Esophagus squamous epithelium (tissue), 5 donors: ENCODE results near the gene SSC4D. TPM values are rescaled to one million over a fixed set of nuclear protein-coding genes. Genes with fewer than 3 reads are reported as not detected.

Experiments
- DNase-seq: peaks from one replicate; lab custom pipeline; 2025; lab: John Stamatoyannopoulos, UW
- H3K27ac ChIP-seq, 4 donors: fragments of 200-600 bp; sonication (generic); one replicate each; pipeline ENCODE4 v1.5.1; 2016 to 2019; ENCODE audit warnings: mild to moderate bottlenecking in 1 of 4
- H3K27me3 ChIP-seq, 4 donors: fragments of 200-600 bp; sonication (generic); 1 replicate in 3 of 4; 2 replicates in 1 of 4; pipeline versions ENCODE4 v1.5.1 to v1.6.0; 2017 to 2021; ENCODE audit warnings: antibody characterized with exemption in 1 of 4
- H3K36me3 ChIP-seq, 3 donors: fragments of 200-600 bp; sonication (generic); one replicate each; pipeline ENCODE4 v1.5.1; 2016 to 2019
- H3K4me1 ChIP-seq, 3 donors: fragments of 200-600 bp; sonication (generic); one replicate each; pipeline ENCODE4 v1.5.1; 2017 to 2019
- H3K4me3 ChIP-seq, 4 donors: fragments of 200-600 bp; sonication (generic); 1 replicate in 3 of 4; 2 replicates in 1 of 4; pipeline ENCODE4 v1.5.1; 2016 to 2019; ENCODE audit warnings: mild to moderate bottlenecking in 2 of 4, moderate library complexity in 1 of 4
- H3K9me3 ChIP-seq, 3 donors: fragments of 200-600 bp; sonication (generic); one replicate each; pipeline ENCODE4 v1.5.1; 2016 to 2019
- POLR2A ChIP-seq, 4 donors: fragments of 450-650 bp; IDR thresholded peaks; one replicate each; pipeline ENCODE4 v1.6.1; 2017; ENCODE audit warnings: antibody characterized with exemption in 4 of 4, mild to moderate bottlenecking in 4 of 4, moderate library complexity in 3 of 4
- WGBS, 2 donors: methylation state at CpG; one replicate each; pipeline ENCODE4 v1.1.5; 2018; 5-methylcytosine and 5-hydroxymethylcytosine counted together
- intact Hi-C: fragments of 100-400 bp; cut with DNase I; formaldehyde crosslinking; loops from one replicate; pipeline ENCODE4 v1.15.0; 2022
- total RNA-seq, 4 donors: library from RNA; depleted of rRNA; stranded (reverse); fragments of >200 nt; gene quantifications; one replicate each; pipeline ENCODE4 v1.1.0, GENCODE V29; 2016
- TF ChIP-seq, protein P1 (sequence below), 6 experiments: fragments of 450-650 bp in 4 of 6; fragments of 200-600 bp in 2 of 6; sonication (generic) in 2 of 6; IDR thresholded peaks; one replicate each; pipeline ENCODE4 v1.5.1; 2016 to 2019; ENCODE audit warnings: antibody characterized with exemption in 6 of 6, mild to moderate bottlenecking in 4 of 6, moderate library complexity in 4 of 6
- donor health status: DM: yes; HTN: yes; CAD: no.

Gene SSC4D
- total RNA-seq, 4 donors from 2014 or later, result 0.48 TPM; not detected in 3

GRCh38 chr7:76353744-76354143, 55.8 kb downstream of the SSC4D start:
- 84 to 91% methylated on average over 4 to 5 of the region's 5 CpGs for WGBS, 2 donors
- no peak overlapping the region for H3K4me3 ChIP-seq
- no peak overlapping the region for H3K27ac ChIP-seq
- no peaks in the 10 kb centered on the region for H3K9me3 ChIP-seq
- no peaks in the 10 kb centered on the region for H3K27me3 ChIP-seq
- intact Hi-C loops, result loop anchor here (10.0 kb wide), 1 partner anchor 49 kb away; the partner anchor contains the start of gene HSPB1
- H3K36me3 ChIP-seq, result peaks cover 0 to 44% (median 0%) of the 10 kb centered on the region in 3 donors
- TF ChIP-seq POLR2A (IDR thresholded peaks at IDR 0.05), result no peak
- TF ChIP-seq, protein P1, sequence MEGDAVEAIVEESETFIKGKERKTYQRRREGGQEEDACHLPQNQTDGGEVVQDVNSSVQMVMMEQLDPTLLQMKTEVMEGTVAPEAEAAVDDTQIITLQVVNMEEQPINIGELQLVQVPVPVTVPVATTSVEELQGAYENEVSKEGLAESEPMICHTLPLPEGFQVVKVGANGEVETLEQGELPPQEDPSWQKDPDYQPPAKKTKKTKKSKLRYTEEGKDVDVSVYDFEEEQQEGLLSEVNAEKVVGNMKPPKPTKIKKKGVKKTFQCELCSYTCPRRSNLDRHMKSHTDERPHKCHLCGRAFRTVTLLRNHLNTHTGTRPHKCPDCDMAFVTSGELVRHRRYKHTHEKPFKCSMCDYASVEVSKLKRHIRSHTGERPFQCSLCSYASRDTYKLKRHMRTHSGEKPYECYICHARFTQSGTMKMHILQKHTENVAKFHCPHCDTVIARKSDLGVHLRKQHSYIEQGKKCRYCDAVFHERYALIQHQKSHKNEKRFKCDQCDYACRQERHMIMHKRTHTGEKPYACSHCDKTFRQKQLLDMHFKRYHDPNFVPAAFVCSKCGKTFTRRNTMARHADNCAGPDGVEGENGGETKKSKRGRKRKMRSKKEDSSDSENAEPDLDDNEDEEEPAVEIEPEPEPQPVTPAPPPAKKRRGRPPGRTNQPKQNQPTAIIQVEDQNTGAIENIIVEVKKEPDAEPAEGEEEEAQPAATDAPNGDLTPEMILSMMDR (IDR thresholded peaks at IDR 0.05), result no peak
- peaks cover 0 to 79% (median 40%) of the 10 kb centered on the region in 3 donors for H3K4me1 ChIP-seq
- no peak for DNase-seq

DNA sequence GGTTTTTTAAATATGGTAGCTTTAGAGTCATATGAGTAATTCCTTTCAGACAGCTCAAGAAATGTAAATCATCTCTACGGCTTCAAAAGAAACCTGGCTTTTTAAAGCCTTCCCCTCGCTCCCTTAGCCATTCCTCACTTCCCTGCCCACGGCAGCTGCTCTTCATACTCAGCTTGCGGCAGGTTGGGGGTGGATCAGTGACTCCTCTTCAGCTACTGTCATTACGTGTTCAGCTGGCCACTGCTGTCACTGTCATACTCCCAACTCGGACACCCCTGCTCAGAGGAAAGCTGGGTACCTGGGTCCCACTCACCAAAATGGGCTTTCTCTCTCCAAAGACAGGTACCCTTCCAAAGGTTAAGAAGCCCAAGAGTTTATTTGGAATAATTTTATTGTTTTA, 57.3 kb downstream of the SSC4D start:
- no peak for DNase-seq
- no peak overlapping the region for H3K27ac ChIP-seq
- intact Hi-C loops, result loop anchor here (10.0 kb wide), 1 partner anchor 47 kb away; the partner anchor contains the start of gene HSPB1
- H3K36me3 ChIP-seq, result peaks cover 0 to 60% (median 0%) of the 10 kb centered on the region in 3 donors
- 60 to 79% methylated on average over 6 of the region's 6 CpGs for WGBS, 2 donors
- H3K27me3 ChIP-seq, result no peaks in the 10 kb centered on the region
- TF ChIP-seq, protein P1 (IDR thresholded peaks at IDR 0.05), result no peak
- no peak for TF ChIP-seq POLR2A (IDR thresholded peaks at IDR 0.05)
- peaks cover 0 to 82% (median 38%) of the 10 kb centered on the region in 3 donors for H3K4me1 ChIP-seq
- H3K4me3 ChIP-seq, result no peak overlapping the region
- H3K9me3 ChIP-seq, result no peaks in the 10 kb centered on the region

GRCh38 chr7:76351372-76351771, 58.1 kb downstream of the SSC4D start:
- Histone ChIP-seq H3K9me3 (no peaks in the 10 kb centered on the region), H3K4me3 (no peak overlapping the region), H3K27ac (no peak overlapping the region), H3K36me3 (peaks cover 0 to 68% (median 2%) of the 10 kb centered on the region in 3 donors), H3K4me1 (peaks cover 0 to 82% (median 33%) of the 10 kb centered on the region in 3 donors), H3K27me3 (no peaks in the 10 kb centered on the region)
- intact Hi-C loops, result loop anchor here (10.0 kb wide), 1 partner anchor 47 kb away; the partner anchor contains the start of gene HSPB1
- 72 to 86% methylated on average over 7 of the region's 7 CpGs for WGBS, 2 donors
- TF ChIP-seq, protein P1 (IDR thresholded peaks at IDR 0.05), result no peak
- TF ChIP-seq POLR2A (IDR thresholded peaks at IDR 0.05), result no peak
- no peak for DNase-seq

DNA sequence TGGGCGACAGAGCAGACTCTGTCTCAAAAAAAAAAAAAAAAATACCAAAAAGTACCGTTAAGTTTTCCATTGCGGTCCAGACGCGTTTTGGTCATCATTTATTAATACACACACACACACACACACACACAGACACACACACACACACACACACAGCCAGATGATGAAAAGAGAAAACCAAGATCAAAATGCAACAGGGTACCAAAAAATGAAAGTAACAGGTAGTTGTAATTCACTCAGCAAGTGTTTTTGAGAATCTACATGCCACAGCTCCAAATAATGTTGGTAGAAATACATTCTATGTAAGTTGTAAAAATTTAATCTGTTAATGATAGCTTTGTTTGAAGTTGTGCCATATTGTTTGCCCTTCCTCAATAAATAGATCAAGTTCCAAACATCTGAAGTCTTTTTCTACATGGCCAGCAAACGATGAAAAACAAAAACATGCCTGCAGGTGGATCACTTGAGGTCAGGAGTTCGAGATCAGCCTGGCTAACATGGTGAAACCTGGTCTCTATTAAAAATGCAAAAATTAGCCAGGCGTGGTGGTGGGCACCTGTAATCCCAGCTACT, 60.1 kb downstream of the SSC4D start:
- Histone ChIP-seq H3K36me3 (peaks cover 5 to 78% (median 16%) of the 10 kb centered on the region in 3 donors), H3K27me3 (no peaks in the 10 kb centered on the region), H3K4me1 (peaks cover 0 to 68% (median 20%) of the 10 kb centered on the region in 3 donors), H3K27ac (no peak overlapping the region), H3K9me3 (no peaks in the 10 kb centered on the region), H3K4me3 (no peak overlapping the region)
- no peak for TF ChIP-seq POLR2A (IDR thresholded peaks at IDR 0.05)
- TF ChIP-seq, protein P1 (IDR thresholded peaks at IDR 0.05), result no peak
- intact Hi-C loops, result no loop called here
- no peak for DNase-seq
- 86 to 87% methylated on average over 8 of the region's 8 CpGs for WGBS, 2 donors

DNA sequence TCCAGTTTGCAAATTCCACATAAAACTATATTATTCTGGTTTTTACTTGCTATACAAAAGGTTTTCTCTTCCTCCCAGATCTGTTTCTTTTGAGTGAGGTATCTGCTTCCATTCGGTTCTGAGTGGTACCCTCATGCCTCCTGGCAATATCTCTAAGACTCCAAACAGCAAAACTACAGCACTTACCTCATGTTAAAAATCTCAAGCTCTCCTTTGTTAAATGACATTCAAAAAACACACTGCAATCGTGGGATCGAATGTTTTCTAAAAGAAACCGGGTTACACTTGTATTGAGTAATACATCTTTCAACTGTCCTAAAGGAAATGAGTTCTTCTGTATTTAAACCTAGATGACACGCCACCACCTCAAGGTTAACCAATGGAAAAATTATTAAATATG, 61.8 kb downstream of the SSC4D start:
- no peak overlapping the region for H3K27ac ChIP-seq
- peaks cover 0 to 55% (median 15%) of the 10 kb centered on the region in 3 donors for H3K4me1 ChIP-seq
- DNase-seq, result no peak
- WGBS, 2 donors, result 53 to 58% methylated on average over 5 of the region's 5 CpGs
- H3K4me3 ChIP-seq, result no peak overlapping the region
- no peaks in the 10 kb centered on the region for H3K27me3 ChIP-seq
- H3K9me3 ChIP-seq, result no peaks in the 10 kb centered on the region
- intact Hi-C loops, result no loop called here
- peaks cover 5 to 91% (median 28%) of the 10 kb centered on the region in 3 donors for H3K36me3 ChIP-seq
- TF ChIP-seq, protein P1 (IDR thresholded peaks at IDR 0.05), result no peak
- no peak for TF ChIP-seq POLR2A (IDR thresholded peaks at IDR 0.05)
